ENCODE data around the gene SYT2.
"Not testable (repeated sequence)": the region's sequence is repeated elsewhere in the genome, so short reads cannot be mapped to it uniquely, and the experiment has no call there.

The SYT2 gene

DNA sequence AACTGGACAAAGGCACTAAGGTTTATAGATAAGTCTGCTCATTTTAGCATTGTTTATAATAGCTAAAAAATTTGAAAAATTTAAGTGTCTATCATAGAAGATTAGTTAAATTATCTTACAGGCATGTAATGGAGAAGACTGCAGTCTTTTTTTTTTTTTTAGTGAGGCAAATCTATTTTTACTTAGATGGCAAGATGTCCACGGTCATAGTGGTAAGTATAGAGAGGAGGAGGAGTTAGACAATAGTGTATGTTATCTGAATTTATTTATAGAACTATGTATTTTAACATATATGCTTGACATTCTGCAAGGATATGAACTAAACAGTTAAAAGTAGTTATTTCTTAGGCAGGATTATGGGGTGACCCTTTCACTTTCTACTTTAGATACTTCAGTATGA lies 149.0 kb downstream of the SYT2 start:
- Mint-ChIP-seq H3K4me3 (no peak overlapping the region), H3K4me1 (ENCODE audit: low read depth) (no peaks in the 10 kb centered on the region), H3K27ac (no peak overlapping the region), H3K36me3 (ENCODE audit: low read depth) (peaks cover 25% of the 10 kb centered on the region), H3K27me3 (peaks cover 36% of the 10 kb centered on the region), H3K9me3 (no peaks in the 10 kb centered on the region)
- intact Hi-C loops (cut with micrococcal nuclease) = no loop called here

DNA sequence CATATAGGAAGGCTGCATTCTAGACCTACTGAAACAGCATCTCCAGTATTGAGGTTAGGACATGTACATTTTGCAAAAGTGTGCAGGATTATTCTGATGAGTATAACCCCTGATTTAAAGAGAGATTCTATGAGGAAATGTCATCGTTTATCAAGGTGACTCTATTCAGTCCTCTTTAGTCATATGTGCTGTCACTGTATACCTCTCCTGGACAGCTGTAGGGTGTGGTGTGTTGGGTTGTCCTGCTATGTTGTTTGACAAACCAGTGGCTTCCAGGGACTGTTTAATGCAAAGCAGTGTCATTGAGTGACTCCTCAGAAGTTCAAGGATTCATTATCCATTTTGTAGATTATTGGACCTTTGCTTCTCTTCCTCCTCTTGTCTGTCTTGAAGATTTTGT lies 152.6 kb downstream of the SYT2 start:
- H3K9me3 Mint-ChIP-seq; H3K27ac Mint-ChIP-seq; intact Hi-C loops (cut with micrococcal nuclease); H3K36me3 Mint-ChIP-seq (ENCODE audit: low read depth); H3K4me3 Mint-ChIP-seq: not testable (repeated sequence)
- Mint-ChIP-seq H3K4me1 (ENCODE audit: low read depth) (peaks cover 15% of the 10 kb centered on the region), H3K27me3 (peaks cover 20% of the 10 kb centered on the region)

DNA sequence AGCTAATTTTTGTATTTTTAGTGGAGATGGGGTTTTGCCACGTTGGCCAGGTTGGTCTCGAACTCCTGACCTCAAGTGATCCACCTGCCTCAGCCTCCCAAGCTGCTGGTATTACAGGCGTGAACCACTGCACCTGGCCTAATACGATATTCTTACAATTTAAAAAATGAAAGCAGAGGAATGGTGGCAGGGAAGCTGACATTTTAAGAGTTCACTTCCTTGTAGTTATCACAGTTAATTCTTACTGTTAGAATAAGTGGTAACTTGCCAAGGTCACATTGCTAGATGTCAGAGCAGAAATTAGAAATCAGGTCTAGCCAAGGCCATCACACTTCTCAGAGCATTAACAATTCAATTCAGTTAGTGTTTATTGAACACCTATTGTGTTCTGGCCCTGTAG lies 154.2 kb downstream of the SYT2 start:
- peaks cover 21% of the 10 kb centered on the region for H3K4me1 Mint-ChIP-seq (ENCODE audit: low read depth)
- H3K27ac Mint-ChIP-seq; H3K9me3 Mint-ChIP-seq; H3K4me3 Mint-ChIP-seq; intact Hi-C loops (cut with micrococcal nuclease); H3K36me3 Mint-ChIP-seq (ENCODE audit: low read depth): not testable (repeated sequence)
- H3K27me3 Mint-ChIP-seq = peaks cover 17% of the 10 kb centered on the region

DNA sequence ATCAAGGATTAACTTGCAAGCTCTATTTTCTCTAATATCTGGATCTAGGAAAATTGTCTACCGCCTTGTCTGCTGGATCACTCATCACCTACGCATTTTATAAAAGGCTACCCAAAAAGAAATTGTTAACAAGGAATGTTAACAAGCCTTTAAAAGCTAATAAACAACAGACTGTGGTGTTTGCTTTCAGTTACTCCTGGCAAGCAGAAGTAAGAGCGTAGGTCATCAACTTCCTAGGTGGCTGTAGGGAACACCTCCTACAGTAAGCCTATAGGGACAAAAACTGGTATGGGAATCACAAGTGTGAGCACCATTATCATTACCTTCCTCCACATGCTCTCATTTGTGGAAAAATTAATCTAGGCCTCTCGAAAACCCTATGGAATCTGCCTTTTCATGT lies 155.6 kb downstream of the SYT2 start:
- peaks cover 17% of the 10 kb centered on the region for H3K27me3 Mint-ChIP-seq
- intact Hi-C loops (cut with micrococcal nuclease); H3K27ac Mint-ChIP-seq; H3K36me3 Mint-ChIP-seq (ENCODE audit: low read depth); H3K4me3 Mint-ChIP-seq; H3K9me3 Mint-ChIP-seq: not testable (repeated sequence)
- peaks cover 21% of the 10 kb centered on the region for H3K4me1 Mint-ChIP-seq (ENCODE audit: low read depth)

DNA sequence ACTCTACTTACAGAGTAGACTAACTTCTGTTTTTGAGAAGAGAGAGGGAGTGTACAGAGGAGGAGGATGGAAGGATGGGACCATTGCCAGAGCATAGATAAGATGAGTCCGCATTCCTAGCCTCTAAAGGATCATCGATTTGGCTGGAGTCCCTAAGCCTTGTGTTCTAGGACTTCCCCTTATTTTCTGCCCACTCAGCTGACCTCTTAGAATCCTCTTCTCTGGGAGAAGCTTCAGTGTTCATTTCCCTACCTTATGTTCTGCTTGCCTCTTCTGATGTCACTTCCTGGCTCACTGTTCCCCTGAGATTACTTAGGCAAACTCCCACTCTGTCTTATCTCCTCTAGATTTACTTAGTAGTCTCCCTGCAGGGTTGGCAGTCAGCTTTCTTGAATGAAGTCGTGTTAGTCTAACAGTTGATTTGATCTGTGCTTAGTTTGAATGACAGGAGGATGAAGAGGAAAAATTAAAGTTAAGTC lies 156.7 kb downstream of the SYT2 start:
- peaks cover 27% of the 10 kb centered on the region for H3K4me1 Mint-ChIP-seq (ENCODE audit: low read depth)
- peak overlapping the region; percentile 71 for H3K27ac Mint-ChIP-seq
- no peaks in the 10 kb centered on the region for H3K9me3 Mint-ChIP-seq
- H3K27me3 Mint-ChIP-seq = peaks cover 17% of the 10 kb centered on the region
- intact Hi-C loops (cut with micrococcal nuclease) = no loop called here
- no peak overlapping the region for H3K4me3 Mint-ChIP-seq
- no peaks in the 10 kb centered on the region for H3K36me3 Mint-ChIP-seq (ENCODE audit: low read depth)

DNA sequence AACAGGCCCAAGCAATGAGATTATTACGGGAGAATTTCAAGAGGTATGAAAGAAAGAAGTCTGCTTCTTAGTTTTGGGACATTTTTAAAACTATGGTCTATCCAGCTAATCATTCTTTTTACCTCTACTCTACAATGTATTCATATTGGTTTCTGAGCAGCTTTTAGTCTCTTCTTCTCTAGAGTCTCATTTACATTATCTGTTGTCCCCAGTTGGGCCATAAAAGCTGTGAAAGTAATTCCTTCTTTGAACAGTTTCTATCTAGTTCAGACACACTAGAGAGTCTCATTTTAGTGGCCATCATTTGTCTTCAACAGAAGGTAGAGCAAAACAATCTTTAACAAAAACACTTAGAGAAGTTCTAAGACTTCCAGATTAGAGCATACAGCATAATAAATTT lies 157.2 kb downstream of the SYT2 start:
- H3K4me3 Mint-ChIP-seq; H3K9me3 Mint-ChIP-seq; intact Hi-C loops (cut with micrococcal nuclease); H3K36me3 Mint-ChIP-seq (ENCODE audit: low read depth): not testable (repeated sequence)
- peak overlapping the region; percentile 71 for H3K27ac Mint-ChIP-seq
- H3K4me1 Mint-ChIP-seq (ENCODE audit: low read depth) = peaks cover 27% of the 10 kb centered on the region
- peaks cover 13% of the 10 kb centered on the region for H3K27me3 Mint-ChIP-seq

DNA sequence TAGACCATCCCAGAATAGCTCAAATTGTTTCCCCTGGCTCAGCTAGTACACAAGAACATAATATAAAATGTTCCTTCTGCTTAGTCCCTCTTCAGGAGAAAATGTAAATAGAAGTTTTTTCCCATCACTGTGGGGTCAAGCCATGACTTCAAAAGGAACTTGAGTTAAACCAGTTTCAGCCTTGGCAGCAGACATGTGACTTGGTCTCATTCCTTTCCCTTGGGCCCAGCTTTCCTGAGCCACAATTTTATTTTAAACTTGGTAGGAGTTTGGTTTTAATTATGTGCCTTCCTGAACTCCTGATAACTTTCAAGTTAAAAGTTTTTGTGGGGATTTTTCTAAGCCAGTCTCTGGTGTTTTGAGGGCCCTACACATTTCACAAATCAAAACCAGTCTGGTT lies 157.6 kb downstream of the SYT2 start:
- H3K27ac Mint-ChIP-seq; H3K9me3 Mint-ChIP-seq; intact Hi-C loops (cut with micrococcal nuclease); H3K4me3 Mint-ChIP-seq; H3K36me3 Mint-ChIP-seq (ENCODE audit: low read depth): not testable (repeated sequence)
- H3K27me3 Mint-ChIP-seq = peaks cover 10% of the 10 kb centered on the region
- H3K4me1 Mint-ChIP-seq (ENCODE audit: low read depth) = peaks cover 27% of the 10 kb centered on the region

DNA sequence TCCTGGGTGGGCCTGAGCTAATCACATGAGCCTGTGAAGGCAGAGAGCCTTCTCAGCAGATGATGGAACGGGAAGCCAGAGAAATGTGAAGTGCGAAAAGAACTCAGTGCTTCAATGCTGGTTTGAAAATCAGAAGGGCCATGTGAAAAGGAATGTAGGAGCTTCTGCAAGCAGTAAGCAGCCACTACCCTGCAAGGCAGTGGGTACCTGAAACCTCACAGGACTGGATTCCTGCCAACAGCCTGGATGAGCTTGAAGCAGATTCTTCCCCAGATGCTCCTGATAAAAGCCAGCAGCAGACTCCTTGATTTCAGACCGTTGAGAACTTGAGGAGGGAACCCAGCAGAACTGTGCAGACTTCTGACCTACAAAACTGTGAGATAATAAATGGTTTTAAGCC lies 158.6 kb downstream of the SYT2 start:
- Mint-ChIP-seq H3K4me3 (no peak overlapping the region), H3K36me3 (ENCODE audit: low read depth) (no peaks in the 10 kb centered on the region), H3K9me3 (no peaks in the 10 kb centered on the region), H3K27me3 (peaks cover 15% of the 10 kb centered on the region), H3K27ac (no peak overlapping the region), H3K4me1 (ENCODE audit: low read depth) (peaks cover 32% of the 10 kb centered on the region)
- intact Hi-C loops (cut with micrococcal nuclease) = no loop called here

DNA sequence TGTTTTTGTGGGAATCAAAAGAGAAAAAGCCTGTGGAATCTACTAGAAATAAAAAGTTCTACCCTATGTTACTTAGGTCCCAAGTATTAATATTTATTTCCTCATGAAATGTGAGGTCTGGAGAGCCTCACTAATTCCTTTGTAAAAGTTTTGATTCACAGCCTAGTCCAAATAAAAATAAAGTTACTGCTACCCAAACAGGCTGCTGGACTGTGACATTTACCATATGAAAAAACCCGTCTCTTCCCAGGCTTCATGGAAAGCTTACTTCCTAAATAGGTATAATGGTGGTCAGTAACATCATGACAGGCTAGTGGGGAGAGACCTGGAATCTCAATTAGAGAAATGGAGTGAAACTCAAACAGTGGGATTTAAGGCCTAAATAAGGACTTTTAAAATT lies 160.2 kb downstream of the SYT2 start:
- H3K4me3 Mint-ChIP-seq; H3K36me3 Mint-ChIP-seq (ENCODE audit: low read depth); H3K9me3 Mint-ChIP-seq; intact Hi-C loops (cut with micrococcal nuclease); H3K27ac Mint-ChIP-seq: not testable (repeated sequence)
- H3K4me1 Mint-ChIP-seq (ENCODE audit: low read depth) = peaks cover 42% of the 10 kb centered on the region
- peaks cover 29% of the 10 kb centered on the region for H3K27me3 Mint-ChIP-seq

DNA sequence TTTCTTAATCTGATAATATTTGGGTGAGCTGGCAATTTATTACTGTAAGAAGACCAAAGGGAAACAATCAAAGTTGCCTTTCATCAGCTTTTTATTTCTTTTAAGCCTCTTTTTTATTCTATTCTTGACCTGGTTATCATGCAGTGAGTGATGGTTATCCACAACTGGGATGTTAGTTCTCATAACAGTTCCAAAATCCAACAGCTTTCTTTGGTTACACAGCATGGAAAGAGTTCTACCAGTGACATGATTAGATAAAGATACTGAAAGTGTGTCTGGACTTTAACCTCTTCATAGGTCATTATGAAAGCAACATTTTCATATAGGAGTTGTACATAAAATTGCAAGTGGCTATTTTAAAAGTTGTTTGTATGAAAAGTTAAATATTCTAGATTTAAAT lies 163.0 kb downstream of the SYT2 start:
- H3K27ac Mint-ChIP-seq = no peak overlapping the region
- H3K4me3 Mint-ChIP-seq = no peak overlapping the region
- H3K27me3 Mint-ChIP-seq = peaks cover 34% of the 10 kb centered on the region
- peaks cover 28% of the 10 kb centered on the region for H3K4me1 Mint-ChIP-seq (ENCODE audit: low read depth)
- no peaks in the 10 kb centered on the region for H3K9me3 Mint-ChIP-seq
- no peaks in the 10 kb centered on the region for H3K36me3 Mint-ChIP-seq (ENCODE audit: low read depth)
- intact Hi-C loops (cut with micrococcal nuclease) = no loop called here

DNA sequence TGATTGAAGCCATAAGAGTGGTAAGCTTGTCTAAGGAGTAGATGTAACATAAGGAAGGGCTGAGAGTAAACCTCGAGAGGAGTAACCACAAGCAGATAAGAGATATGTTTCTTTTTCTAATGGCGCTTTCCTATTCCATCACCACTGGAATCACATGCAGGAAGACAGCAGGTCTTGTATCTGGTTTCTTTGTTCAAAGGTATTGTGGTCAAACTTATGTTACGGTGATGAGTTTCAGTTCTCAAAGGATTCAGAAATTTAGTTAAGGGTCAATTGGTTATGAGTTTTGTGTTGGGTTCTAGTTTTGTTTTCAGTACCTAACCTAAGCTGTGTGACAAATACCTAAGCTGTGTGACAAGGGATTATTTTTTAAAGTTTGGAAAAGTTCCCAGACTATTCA lies 163.5 kb downstream of the SYT2 start:
- H3K9me3 Mint-ChIP-seq; H3K27ac Mint-ChIP-seq; H3K4me3 Mint-ChIP-seq; H3K36me3 Mint-ChIP-seq (ENCODE audit: low read depth); intact Hi-C loops (cut with micrococcal nuclease): not testable (repeated sequence)
- Mint-ChIP-seq H3K4me1 (ENCODE audit: low read depth) (peaks cover 31% of the 10 kb centered on the region), H3K27me3 (peaks cover 36% of the 10 kb centered on the region)

DNA sequence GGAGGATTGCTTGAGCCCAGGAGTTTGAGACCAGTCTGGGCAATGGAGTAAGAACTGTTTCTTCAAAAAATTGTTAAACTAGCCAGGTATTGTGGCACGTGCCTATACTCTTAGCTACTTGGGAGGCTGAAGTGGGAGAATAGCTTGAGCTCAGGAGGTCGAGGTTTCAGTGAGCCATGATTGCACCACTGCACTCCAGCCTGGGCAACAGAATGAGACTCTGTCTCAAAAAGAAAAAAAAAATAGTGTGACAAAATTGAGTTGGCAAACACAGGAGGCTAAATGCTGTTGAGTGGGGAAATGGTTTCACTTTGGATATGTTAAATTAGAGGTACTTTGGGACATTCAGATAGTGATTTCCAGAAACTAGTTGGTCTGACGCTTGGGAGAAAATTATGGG lies 163.9 kb downstream of the SYT2 start:
- H3K27me3 Mint-ChIP-seq = peaks cover 37% of the 10 kb centered on the region
- H3K4me3 Mint-ChIP-seq, H3K27ac Mint-ChIP-seq: not testable (repeated sequence)

DNA sequence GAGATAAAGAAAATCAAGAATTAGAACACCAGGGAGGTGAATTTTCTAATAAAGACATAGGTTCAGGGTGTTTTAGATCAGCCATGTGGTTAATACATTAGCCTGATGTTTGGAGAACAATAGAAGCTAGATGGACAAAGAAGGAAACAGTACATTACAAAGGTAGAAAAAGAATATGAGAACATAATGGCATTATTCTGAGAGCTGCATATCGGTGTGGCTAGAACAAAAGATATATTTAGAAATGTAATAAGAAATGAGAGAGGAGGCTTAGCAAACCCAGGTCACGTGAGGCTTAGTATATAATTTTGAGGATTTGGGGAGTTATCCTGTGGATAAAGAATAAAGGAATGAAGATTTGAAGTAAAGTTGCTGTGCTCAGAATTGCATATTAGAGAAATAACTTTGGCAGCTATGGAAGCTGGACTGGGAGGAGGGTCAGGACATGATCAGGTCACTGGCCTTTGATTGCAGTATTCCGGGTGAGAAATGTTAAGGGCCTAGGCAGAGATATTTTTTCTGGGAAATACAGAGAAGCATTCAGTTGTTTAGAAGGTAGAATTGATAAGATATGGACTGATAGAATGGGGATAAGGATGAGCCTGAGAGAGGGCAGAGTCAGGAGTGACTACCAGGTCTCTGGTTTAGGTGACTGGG lies 164.5 kb downstream of the SYT2 start:
- H3K9me3 Mint-ChIP-seq; H3K4me3 Mint-ChIP-seq; H3K36me3 Mint-ChIP-seq (ENCODE audit: low read depth); intact Hi-C loops (cut with micrococcal nuclease); H3K27ac Mint-ChIP-seq: not testable (repeated sequence)
- H3K4me1 Mint-ChIP-seq (ENCODE audit: low read depth) = peaks cover 33% of the 10 kb centered on the region
- peaks cover 37% of the 10 kb centered on the region for H3K27me3 Mint-ChIP-seq

More for the DNA sequence above, 163.9 kb downstream of the SYT2 start:
- intact Hi-C loops (cut with micrococcal nuclease); H3K9me3 Mint-ChIP-seq; H3K36me3 Mint-ChIP-seq (ENCODE audit: low read depth): not testable (repeated sequence)
- peaks cover 31% of the 10 kb centered on the region for H3K4me1 Mint-ChIP-seq (ENCODE audit: low read depth)

DNA sequence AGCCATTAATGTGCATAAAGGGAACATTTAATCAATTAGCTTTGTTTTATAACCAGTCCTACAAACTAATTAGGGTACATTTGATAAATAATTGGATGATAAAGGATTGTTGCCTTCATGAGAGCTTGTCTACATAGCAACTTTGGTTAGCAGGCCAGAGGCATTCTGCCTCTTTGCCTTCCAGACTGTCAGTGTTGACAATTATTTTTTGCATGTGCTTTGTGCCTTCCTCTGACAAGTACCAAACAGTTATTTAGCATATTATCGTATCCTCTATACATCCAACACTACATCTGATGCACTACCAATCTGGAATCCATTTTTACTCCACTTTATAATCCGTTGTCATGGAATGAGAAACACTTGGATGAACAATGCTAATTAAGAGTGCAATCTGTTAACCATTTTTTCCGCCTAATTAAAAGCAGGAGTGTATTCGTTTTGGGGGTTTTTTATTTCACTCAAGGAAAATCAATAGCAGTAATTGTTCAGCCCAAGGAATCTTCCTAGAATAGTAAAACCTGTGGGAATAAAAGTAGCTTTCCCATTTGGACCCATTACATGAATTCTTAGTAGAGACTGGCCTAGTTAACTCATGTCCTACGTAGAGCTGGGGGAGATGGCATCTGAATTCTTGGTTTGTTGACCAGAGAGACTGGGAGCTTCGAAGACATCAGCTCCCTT lies 165.3 kb downstream of the SYT2 start:
- intact Hi-C loops (cut with micrococcal nuclease); H3K9me3 Mint-ChIP-seq; H3K4me3 Mint-ChIP-seq; H3K36me3 Mint-ChIP-seq (ENCODE audit: low read depth); H3K27ac Mint-ChIP-seq: not testable (repeated sequence)
- peaks cover 37% of the 10 kb centered on the region for H3K27me3 Mint-ChIP-seq
- peaks cover 38% of the 10 kb centered on the region for H3K4me1 Mint-ChIP-seq (ENCODE audit: low read depth)

DNA sequence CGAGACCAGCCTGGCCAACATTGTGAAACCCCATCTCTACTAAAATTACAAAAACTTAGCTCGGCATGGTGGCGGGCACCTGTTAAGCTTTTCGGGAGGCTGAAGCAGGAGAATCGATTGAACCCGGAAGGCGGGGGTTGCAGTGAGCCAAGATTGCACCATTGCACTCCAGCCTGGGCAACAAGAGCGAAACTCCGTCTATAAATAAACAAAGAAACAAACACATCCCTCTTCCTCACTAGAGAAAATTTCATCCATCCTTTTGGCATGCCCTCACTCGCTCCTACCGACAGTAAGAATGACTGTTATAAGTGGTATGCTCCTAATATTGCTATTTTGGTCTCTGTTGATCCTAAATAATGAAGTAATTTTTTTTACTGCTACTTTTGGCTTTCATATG lies 166.7 kb downstream of the SYT2 start:
- H3K27ac Mint-ChIP-seq; H3K9me3 Mint-ChIP-seq; intact Hi-C loops (cut with micrococcal nuclease); H3K4me3 Mint-ChIP-seq; H3K36me3 Mint-ChIP-seq (ENCODE audit: low read depth): not testable (repeated sequence)
- peaks cover 32% of the 10 kb centered on the region for H3K27me3 Mint-ChIP-seq
- peaks cover 45% of the 10 kb centered on the region for H3K4me1 Mint-ChIP-seq (ENCODE audit: low read depth)

Measured in dendritic cell treated with granulocyte-macrophage colony-stimulating factor and Interleukin-4, amounts not matched to agents 40 ng/mL and 50 ng/mL, for 4 days (primary cell).